HL-60/S4 treated with retinoic acid at 250 ng/mL for 4 days and 3 days (cell line): Measurements from ENCODE around the gene LAMTOR1.

ENCODE experiments used
- in situ Hi-C: fragments of 300-500 bp; cut with MboI; formaldehyde crosslinking; loops from 2 replicates; pipeline ENCODE4 v1.7.0; 2022; ENCODE audit warnings: low sequenced_read_pairs

Gene LAMTOR1

GRCh38 chr11:72120930-72121329 lies 17.8 kb upstream of the LAMTOR1 start:
- in situ Hi-C loops = no loop called here

- in situ Hi-C loops = no loop called here
Observed at GRCh38 chr11:72119198-72119597, 16.1 kb upstream of the LAMTOR1 start.

GRCh38 chr11:72116019-72116755 lies 13.1 kb upstream of the LAMTOR1 start:
- in situ Hi-C loops = no loop called here

DNA sequence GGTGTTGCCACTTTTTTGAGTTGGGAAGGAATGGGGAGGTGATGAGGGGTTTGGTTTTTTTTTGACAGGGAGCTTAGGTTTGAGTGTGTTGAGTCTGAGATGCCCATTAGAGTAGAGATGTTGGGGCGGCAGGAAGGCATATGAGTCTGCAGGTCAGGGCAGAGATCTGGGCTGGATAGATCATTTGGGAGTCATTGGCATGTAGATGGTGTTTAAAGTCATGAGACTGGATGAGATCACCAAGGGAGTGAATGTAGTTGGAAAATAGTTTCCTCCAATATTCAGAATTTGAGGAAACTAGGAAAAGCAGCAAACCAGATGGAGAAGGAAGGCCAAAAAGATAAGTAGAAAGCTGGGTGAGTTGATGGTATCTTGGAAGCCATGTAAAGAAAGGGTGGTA lies 11.5 kb upstream of the LAMTOR1 start:
- in situ Hi-C loops = no loop called here

GRCh38 chr11:72112978-72113808 lies 10.1 kb upstream of the LAMTOR1 start:
- in situ Hi-C loops = no loop called here

DNA sequence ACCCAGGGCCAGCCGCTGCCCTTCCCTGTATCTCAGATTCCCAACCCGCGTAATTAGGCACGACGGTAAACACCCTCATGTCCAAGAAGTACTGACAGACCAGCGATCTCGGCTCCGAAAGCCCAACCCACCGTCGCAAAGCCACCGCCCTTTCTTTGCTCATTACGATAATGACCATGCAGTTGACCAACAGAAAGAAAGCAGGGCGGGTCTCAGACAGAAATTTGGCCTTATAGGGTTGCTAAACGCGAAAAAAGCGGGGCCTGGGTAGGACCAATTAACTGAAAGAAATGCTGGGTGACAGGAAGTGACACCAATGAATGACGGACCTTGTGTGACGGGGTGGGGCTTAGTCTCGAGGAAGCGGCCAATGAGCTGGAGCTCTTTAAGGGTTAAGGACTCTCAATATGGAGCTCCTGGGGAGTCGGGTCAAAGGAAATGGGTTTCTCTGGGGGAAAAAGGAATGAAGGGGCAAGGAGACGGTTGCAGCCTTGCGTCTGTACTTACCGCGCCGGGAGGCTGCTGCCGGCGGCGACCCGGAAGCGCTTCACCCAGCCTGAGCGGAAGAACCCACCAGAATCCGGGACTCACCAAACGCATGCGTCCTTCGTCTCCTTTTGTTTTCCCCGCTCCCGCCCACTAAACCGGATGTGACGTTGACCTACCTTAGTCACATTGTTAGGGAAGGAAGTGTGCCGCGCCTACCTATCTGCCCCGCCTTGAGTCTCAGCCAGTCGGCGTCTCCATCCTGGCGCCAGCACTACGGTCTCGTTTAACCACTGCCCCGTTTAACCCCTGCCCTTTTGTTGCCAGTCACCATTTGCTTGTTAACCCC lies 9.3 kb upstream of the LAMTOR1 start, which contains the start of gene ANAPC15:
Gene ANAPC15 (minus strand): TSS at position 553 of the 835 bp plus-strand sequence. CDS start 1,419 bp downstream, outside the sequence.
- in situ Hi-C loops = no loop called here

DNA sequence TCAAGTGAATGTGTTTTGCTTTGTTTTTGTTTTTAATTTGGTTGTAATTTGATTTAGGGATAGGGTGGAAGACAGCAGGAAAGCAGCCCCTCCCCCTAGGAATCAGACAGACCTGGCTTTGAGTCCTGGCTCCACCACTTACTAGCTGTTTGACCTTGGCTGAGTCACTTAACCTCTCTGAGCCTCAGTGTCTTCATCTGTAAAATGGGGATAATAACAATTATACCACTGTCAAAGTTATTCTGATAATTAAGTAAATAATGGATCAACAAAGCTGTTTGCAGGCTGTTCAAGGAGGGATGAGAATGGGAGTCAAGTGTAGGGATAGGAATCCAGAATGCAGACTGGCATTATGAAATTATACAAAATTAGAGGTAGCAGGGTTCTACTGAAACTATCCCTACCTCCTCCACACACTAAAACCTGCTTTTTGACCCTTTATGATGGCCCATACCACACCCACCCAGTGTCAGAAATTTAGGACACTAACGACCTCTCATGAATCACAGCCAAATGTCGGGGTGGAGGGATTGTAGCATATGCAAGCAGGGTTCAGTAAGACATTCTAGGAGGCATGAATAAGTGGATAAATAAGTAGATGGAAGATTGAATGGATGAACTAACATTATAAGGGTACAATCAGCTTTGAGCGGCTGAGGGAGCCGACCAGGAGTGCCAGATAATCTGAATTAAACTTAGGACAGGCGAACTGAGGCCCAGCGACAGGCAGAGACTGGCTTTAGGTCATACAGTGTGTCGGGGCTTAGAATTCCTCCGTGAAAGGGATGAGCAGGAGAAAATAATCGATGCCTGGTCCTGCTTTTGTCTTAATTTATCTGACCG lies 8.4 kb upstream of the LAMTOR1 start:
- in situ Hi-C loops = no loop called here

DNA sequence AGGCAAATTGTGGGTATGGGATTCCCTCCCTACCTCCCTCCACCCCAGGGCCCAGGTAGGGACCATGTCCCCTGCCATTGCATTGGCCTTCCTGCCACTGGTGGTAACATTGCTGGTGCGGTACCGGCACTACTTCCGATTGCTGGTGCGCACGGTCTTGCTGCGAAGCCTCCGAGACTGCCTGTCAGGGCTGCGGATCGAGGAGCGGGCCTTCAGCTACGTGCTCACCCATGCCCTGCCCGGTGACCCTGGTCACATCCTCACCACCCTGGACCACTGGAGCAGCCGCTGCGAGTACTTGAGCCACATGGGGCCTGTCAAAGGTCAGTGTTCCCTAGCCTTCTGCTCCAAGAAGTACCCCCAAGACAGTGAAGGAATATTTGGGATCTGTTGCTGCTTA lies 2.8 kb upstream of the LAMTOR1 start, which contains the start of gene TOMT:
Gene TOMT (plus strand): TSS at position 37 of the 400 bp plus-strand sequence. CDS start 28 bp downstream, at position 65.
- in situ Hi-C loops = loop anchor here (5.0 kb wide), 1 partner anchor 41 kb away; no protein-coding TSS in a partner anchor

- in situ Hi-C loops = no loop called here
Observed at GRCh38 chr11:72103754-72104167, 664 bp upstream of the LAMTOR1 start.

- in situ Hi-C loops = no loop called here
Observed at GRCh38 chr11:72102631-72102945, 509 bp downstream of the LAMTOR1 start.

DNA sequence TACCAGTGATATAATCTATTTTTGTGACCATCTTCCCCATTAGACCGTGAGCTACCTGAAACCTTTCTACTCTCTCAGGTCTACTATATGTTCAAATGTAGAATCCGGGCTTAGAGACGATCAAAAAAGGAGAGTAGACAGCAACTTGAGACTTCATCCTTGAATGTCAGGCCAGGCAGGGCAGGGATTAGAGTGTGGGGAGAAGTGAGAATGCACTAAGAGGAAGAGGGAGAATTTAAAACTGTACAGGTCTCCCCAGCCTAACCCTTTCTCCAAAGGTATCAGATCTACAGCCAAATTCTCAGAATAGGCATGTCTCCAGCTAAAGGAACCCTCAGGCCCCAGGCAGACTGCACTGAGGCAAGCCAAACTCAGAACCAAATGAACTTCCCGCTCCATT lies 935 bp downstream of the LAMTOR1 start:
- in situ Hi-C loops = no loop called here

GRCh38 chr11:72100462-72100861 lies 2.6 kb downstream of the LAMTOR1 start:
- in situ Hi-C loops = no loop called here

GRCh38 chr11:72100009-72100408 lies 3.1 kb downstream of the LAMTOR1 start:
- in situ Hi-C loops = no loop called here

DNA sequence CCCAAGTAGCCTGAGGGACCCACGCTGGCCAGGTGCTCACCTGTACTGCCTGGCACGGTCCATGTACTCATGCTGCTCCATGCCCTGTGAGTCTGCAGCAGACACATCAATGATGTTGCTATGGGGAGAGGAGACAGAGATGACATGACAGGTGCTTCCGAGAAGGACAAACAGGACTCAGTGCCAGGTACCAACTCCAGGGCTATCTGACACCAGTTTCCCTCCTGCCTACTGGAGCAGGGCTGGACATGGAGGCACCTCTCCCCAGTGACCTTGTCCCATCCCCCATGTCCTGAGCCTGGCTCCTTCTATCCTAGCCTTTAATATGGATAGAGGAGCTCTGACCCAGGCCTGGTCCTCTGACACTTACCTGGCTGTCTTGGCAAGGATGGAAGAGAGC lies 4.4 kb downstream of the LAMTOR1 start:
- in situ Hi-C loops = no loop called here

- in situ Hi-C loops = no loop called here
Observed at GRCh38 chr11:72091292-72091691, 11.8 kb downstream of the LAMTOR1 start.

- in situ Hi-C loops = no loop called here
Observed at GRCh38 chr11:72088076-72088808, 14.9 kb downstream of the LAMTOR1 start.

GRCh38 chr11:72085621-72086351 lies 17.3 kb downstream of the LAMTOR1 start:
- in situ Hi-C loops = no loop called here

DNA sequence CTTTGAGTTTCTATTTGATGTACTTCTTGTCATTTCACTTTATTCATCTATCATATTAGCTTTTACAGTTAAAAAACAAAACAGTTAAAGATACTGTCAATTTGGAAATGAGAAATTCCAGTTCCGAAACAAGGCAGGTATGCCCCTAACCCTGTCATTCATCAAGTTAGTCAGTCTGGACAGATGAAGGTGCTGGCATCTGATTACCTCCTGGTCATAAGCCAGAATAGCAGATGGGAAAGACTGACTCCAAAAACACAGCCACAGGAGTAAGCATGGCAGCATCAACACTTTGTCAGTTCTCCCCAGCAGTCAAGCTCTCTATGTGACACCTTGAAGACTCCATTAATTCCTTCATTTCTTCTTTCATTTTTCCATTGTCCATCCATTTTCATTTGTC lies 18.1 kb downstream of the LAMTOR1 start:
- in situ Hi-C loops = no loop called here

DNA sequence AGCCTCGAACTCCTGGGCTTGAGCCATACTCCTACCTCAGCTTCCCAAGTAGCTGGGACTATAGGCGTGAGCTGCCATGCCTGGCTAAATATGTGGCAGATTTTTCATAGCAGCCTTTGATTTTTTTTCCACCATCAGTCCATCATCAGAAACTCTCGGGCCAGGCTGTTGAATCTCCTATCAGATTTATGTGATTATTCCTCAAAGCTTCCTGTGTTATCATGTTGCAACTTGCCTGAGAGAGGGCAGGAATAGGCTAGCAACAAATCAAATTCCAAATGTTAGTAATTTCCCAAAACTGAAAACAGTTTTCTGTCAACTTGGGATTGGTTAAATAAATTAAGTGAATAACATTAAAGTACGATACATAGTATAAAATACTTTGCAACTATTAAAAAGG lies 19.0 kb downstream of the LAMTOR1 start:
- in situ Hi-C loops = no loop called here
